Ectodermal cell (in vitro differentiated cells): ENCODE data around the gene ME1.

ENCODE experiments used
- H3K27ac ChIP-seq: 2 replicates; pipeline ENCODE4 v1.7.0; 2013; ENCODE audit warnings: mild to moderate bottlenecking, low read depth, low read length; ENCODE audit not compliant: insufficient read depth, poor library complexity, severe bottlenecking
- H3K27me3 ChIP-seq: 2 replicates; pipeline ENCODE4 v1.7.0; 2013; ENCODE audit warnings: mild to moderate bottlenecking, low read length; ENCODE audit not compliant: insufficient read depth, control insufficient read depth, poor library complexity, severe bottlenecking
- H3K36me3 ChIP-seq: one replicate; pipeline ENCODE4 v1.7.0; 2013; ENCODE audit warnings: low read length; ENCODE audit not compliant: control insufficient read depth, insufficient read depth
- H3K4me1 ChIP-seq: one replicate; pipeline ENCODE4 v1.7.0; 2013; ENCODE audit warnings: low read length; ENCODE audit not compliant: control insufficient read depth, insufficient read depth
- H3K4me3 ChIP-seq: 2 replicates; pipeline ENCODE4 v1.7.0; 2013; ENCODE audit warnings: low read depth, low read length, control low read depth; ENCODE audit not compliant: insufficient read depth
- H3K9me3 ChIP-seq: 2 replicates; pipeline ENCODE4 v1.7.0; 2013; ENCODE audit warnings: mild to moderate bottlenecking, low read length, moderate library complexity; ENCODE audit not compliant: control insufficient read depth
- WGBS, 2 experiments: methylation state at CpG; one replicate each; pipeline ENCODE4 v1.1.7; 2013; ENCODE audit warnings: missing lambda C conversion rate in 2 of 2; 5-methylcytosine and 5-hydroxymethylcytosine counted together

The ME1 gene

DNA sequence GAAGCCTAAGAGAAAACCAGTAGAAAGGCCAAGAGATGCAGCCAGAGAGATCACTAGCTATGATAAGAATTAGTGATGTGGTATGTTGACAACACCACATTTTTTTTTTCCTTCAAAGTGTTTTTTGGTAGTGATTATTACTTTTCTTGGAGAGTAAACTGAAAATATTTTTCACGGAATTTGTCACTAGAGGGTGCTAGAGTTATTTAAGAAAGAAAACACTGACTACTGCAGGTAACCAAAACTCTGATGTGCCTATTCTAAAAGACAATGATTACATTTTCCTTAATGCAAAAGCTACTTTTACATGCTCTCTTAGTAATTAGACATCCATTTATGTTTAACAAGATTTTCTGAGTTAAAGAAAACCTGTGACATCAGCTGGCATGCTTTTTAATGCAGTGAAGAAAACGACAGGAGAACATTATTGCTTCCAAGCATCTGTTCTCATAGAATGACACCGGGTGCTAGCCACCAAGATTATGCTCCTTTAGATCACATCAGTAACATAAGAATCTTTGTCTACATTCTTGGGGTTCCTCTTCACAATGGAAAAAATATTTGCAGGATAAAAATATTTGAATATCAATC lies 208.9 kb downstream of the ME1 start:
- Histone ChIP-seq H3K27ac (no peak overlapping the region), H3K9me3 (no peaks in the 10 kb centered on the region), H3K36me3 (no peaks in the 10 kb centered on the region), H3K27me3 (no peaks in the 10 kb centered on the region), H3K4me3 (no peak overlapping the region), H3K4me1 (no peaks in the 10 kb centered on the region)
- 60 to 67% methylated on average over 3 of the region's 3 CpGs for whole genome bisulfite sequencing, 2 experiments

DNA sequence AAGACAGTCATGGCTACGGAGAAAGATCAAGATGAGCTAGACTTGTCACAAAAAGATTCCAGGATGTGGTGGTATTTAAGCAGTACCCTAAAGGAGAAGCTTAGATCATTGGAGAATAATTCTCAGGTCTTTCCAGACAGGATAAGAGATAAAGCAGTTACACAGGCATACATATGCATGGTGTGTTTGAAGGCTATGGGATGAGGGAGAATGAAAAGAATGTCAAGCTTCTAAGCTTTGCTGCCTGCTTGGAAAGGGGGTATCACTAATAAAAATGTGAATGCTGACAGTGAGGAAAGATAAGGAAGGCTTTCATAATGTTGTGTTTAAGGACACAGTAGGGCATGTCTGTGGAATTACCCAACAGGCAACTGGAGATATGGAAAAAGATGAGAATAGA lies 209.6 kb downstream of the ME1 start:
- H3K4me3 ChIP-seq: no peak overlapping the region
- H3K9me3 ChIP-seq: no peaks in the 10 kb centered on the region
- H3K4me1 ChIP-seq: no peaks in the 10 kb centered on the region
- WGBS, 2 experiments: 94 to 100% methylated on average over 1 of the region's 1 CpG
- no peaks in the 10 kb centered on the region for H3K27me3 ChIP-seq
- no peak overlapping the region for H3K27ac ChIP-seq
- no peaks in the 10 kb centered on the region for H3K36me3 ChIP-seq

- Histone ChIP-seq H3K27ac (no peak overlapping the region), H3K36me3 (no peaks in the 10 kb centered on the region), H3K4me1 (no peaks in the 10 kb centered on the region), H3K9me3 (no peaks in the 10 kb centered on the region), H3K27me3 (no peaks in the 10 kb centered on the region), H3K4me3 (no peak overlapping the region)
These were observed 210.7 kb downstream of the ME1 start for GRCh38 chr6:83220121-83220520.

- no peaks in the 10 kb centered on the region for H3K4me1 ChIP-seq
- no peak overlapping the region for H3K27ac ChIP-seq
- H3K9me3 ChIP-seq: no peaks in the 10 kb centered on the region
- no peaks in the 10 kb centered on the region for H3K27me3 ChIP-seq
- H3K4me3 ChIP-seq: no peak overlapping the region
- no peaks in the 10 kb centered on the region for H3K36me3 ChIP-seq
- WGBS, 2 experiments: 86 to 90% methylated on average over 2 of the region's 3 CpGs
These were observed 212.2 kb downstream of the ME1 start for GRCh38 chr6:83218646-83219045.

DNA sequence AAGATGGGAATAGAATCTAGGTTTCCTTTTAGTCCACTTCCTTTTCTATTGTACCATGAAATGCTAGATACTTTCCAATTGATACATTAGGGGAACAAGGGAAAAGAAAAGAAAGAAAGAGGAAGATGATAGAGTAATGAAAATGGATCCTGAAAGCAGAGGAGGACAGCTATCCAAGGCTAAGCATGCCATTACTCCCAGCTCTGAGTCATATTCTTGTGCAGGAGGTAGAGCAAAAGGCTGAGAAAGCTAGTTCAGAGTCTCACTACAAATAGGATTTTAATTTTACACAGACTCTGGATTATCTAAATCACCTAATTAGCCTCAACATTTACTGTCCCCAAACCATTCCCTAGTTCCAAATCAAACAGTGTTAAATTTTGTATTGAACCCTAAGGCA lies 214.0 kb downstream of the ME1 start:
- Histone ChIP-seq H3K9me3 (no peaks in the 10 kb centered on the region), H3K27me3 (no peaks in the 10 kb centered on the region), H3K27ac (no peak overlapping the region), H3K4me1 (no peaks in the 10 kb centered on the region), H3K36me3 (no peaks in the 10 kb centered on the region), H3K4me3 (no peak overlapping the region)

DNA sequence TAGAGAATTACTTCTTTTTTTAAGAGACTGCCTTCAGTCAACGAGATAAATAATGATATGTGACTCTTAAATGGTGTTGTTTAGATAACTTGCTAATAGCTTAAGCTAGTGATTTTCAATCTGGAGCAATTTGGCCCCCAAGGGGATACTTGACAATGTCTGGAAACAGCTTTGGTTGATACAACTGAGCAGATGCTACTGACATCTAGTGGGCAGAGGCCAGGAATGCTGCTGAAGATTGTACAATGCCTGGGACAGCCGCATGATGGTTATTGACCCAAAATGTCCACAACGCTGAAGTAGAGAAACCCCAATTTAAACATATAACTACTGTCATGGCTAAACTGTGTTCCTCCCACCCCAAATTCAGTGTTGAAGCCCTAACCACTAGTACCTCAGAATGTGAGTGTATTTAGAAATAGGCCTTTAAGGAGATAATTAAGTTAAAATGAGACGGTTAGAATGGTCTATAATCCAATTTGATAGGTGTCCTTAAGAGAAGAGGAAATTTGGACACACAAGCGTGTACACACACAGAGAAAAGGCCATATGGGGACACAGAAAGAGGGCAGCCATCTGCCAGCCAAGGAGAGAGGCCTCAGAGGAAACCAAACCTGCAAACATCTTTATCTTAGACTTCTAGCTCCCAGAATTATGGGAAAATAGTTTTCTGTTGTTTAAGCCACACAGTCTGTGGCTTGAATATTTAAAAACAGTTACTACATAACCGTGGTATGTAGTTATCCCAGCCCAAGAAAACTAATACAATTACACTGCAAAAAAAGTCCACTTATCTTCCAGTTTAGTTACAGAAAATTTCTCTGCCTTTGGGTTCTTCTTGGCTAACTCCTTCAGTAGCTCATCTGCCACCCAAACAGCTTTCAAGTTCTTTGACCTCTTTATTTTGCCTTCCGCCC lies 215.5 kb downstream of the ME1 start:
- H3K27me3 ChIP-seq: no peaks in the 10 kb centered on the region
- 66 to 70% methylated on average over 7 of the region's 7 CpGs for WGBS, 2 experiments
- no peaks in the 10 kb centered on the region for H3K36me3 ChIP-seq
- H3K27ac ChIP-seq: no peak overlapping the region
- no peak overlapping the region for H3K4me3 ChIP-seq
- H3K4me1 ChIP-seq: no peaks in the 10 kb centered on the region
- H3K9me3 ChIP-seq: no peaks in the 10 kb centered on the region

DNA sequence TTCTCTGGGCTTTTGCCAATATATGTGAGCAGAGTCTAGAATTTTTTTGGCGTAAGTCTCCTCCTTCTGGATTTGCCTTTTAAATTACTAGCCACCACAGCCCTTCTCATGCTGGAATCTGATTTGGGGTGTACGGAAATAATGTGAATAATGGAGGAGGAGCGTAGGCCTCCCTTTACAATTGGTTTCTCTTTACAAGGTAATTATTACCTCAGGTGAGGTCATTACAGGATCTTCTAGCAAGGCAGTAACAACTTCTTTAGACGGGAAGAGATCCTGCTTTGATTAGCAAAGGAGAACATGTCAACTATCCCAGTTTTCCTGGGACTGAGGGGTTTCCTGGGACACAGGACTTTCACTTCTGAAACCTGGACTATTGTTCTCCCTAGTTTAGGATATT lies 228.8 kb downstream of the ME1 start:
- no peak overlapping the region for H3K4me3 ChIP-seq
- H3K36me3 ChIP-seq: no peaks in the 10 kb centered on the region
- H3K27me3 ChIP-seq: no peaks in the 10 kb centered on the region
- H3K9me3 ChIP-seq: no peaks in the 10 kb centered on the region
- H3K27ac ChIP-seq: no peak overlapping the region
- H3K4me1 ChIP-seq: no peaks in the 10 kb centered on the region
- 90 to 97% methylated on average over 2 to 4 of the region's 4 CpGs for WGBS, 2 experiments

GRCh38 chr6:83199863-83200225 lies 231.0 kb downstream of the ME1 start:
- Histone ChIP-seq H3K27ac (no peak overlapping the region), H3K4me3 (no peak overlapping the region), H3K9me3 (no peaks in the 10 kb centered on the region), H3K27me3 (no peaks in the 10 kb centered on the region), H3K4me1 (no peaks in the 10 kb centered on the region), H3K36me3 (peaks cover 14% of the 10 kb centered on the region)
- WGBS, 2 experiments: 90 to 100% methylated on average over 2 of the region's 2 CpGs

DNA sequence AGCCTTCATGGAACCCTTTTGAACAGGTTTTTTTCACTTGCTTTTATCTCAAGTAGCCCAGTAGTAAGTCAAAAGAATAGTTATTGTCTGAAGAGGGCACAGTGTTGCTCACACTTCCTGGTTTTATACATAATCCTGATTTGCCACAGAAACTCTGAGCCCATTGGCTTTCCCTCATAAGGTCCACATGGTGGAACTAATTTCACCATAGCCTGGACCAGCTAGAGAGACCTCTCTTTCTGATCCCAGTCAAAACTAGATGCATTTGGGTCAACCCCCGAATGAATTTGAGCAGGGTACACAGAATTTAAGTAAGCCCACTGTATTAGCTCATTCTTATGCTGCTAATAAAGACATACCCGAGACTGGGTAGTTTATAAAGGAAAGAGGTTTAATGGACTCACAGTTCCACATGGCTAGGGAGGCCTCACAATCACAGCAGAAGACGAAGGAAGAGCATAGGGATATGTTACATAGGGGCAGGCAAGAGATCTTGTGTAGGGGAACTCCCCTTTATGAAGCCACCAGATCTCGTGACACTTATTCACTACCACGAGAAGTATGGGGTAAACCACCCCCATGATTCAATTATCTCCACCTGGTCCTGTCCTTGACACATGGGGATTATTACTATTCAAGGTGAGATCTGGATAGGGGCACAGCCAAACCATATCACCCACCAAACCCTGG lies 231.5 kb downstream of the ME1 start:
- 87 to 93% methylated on average over 5 of the region's 5 CpGs for WGBS, 2 experiments
- Histone ChIP-seq H3K9me3 (no peaks in the 10 kb centered on the region), H3K27ac (no peak overlapping the region), H3K36me3 (peaks cover 14% of the 10 kb centered on the region), H3K4me1 (peaks cover 2% of the 10 kb centered on the region), H3K4me3 (no peak overlapping the region), H3K27me3 (no peaks in the 10 kb centered on the region)

GRCh38 chr6:83198486-83199172 lies 232.2 kb downstream of the ME1 start:
- H3K9me3 ChIP-seq: no peaks in the 10 kb centered on the region
- peaks cover 2% of the 10 kb centered on the region for H3K4me1 ChIP-seq
- H3K4me3 ChIP-seq: no peak overlapping the region
- no peaks in the 10 kb centered on the region for H3K27me3 ChIP-seq
- WGBS, 2 experiments: 93 to 95% methylated on average over 3 of the region's 4 CpGs
- H3K36me3 ChIP-seq: peaks cover 14% of the 10 kb centered on the region
- H3K27ac ChIP-seq: no peak overlapping the region
